Measurements from ENCODE around the gene ECHS1. TPM values are rescaled to one million over a fixed set of nuclear protein-coding genes. Genes with fewer than 3 reads are reported as not detected.
A peak's percentile ranks its signal among the peaks of the same experiment; 100 is the strongest.
"Not testable (repeated sequence)": the region's sequence is repeated elsewhere in the genome, so short reads cannot be mapped to it uniquely, and the experiment has no call there.

The ECHS1 gene
- total RNA-seq, 2 experiments from 2014 or later = 47.0 to 48.5 TPM

DNA sequence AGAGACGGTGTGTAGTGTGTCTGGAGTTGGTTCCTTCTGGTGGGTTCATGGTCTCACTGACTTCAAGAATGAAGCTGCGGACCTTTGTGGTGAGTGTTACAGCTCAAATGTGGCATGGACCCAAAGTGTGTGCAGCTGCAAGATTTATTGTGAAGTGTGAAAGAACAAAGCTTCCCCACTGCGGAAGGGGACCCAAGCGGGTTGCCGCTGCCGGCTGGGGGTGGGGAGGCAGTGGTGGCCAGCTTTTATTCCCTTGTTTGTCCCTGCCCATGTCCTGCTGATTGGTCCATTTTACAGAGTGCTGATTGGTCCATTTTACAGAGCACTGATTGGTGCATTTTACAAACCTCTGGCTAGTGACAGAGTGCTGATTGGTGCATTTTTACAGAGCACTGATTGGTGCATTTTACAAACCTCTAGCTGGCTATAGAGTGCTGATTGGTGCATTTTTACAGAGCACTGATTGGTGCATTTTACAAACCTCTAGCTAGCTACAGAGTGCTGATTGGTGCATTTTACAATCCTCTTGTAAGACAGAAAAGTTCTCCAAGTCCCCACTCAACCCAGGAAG, 52.2 kb downstream of the ECHS1 start:
- H3K4me3 Mint-ChIP-seq; H3K36me3 Mint-ChIP-seq (ENCODE audit: low read depth); H3K27ac Mint-ChIP-seq; DNase-seq; H3K9me3 Mint-ChIP-seq (ENCODE audit: insufficient read depth); H3K4me1 Mint-ChIP-seq (ENCODE audit: low read depth); ATAC-seq; POLR2A ChIA-PET: not testable (repeated sequence)
- H3K27me3 Mint-ChIP-seq (ENCODE audit: low read depth) = peaks cover 16% of the 10 kb centered on the region
- CTCF ChIA-PET = interaction anchor here (0.8 to 2.0 kb wide), 2 partner anchors 9 to 13 kb away, joined by 3 to 9 read pairs; no protein-coding TSS in a partner anchor

DNA sequence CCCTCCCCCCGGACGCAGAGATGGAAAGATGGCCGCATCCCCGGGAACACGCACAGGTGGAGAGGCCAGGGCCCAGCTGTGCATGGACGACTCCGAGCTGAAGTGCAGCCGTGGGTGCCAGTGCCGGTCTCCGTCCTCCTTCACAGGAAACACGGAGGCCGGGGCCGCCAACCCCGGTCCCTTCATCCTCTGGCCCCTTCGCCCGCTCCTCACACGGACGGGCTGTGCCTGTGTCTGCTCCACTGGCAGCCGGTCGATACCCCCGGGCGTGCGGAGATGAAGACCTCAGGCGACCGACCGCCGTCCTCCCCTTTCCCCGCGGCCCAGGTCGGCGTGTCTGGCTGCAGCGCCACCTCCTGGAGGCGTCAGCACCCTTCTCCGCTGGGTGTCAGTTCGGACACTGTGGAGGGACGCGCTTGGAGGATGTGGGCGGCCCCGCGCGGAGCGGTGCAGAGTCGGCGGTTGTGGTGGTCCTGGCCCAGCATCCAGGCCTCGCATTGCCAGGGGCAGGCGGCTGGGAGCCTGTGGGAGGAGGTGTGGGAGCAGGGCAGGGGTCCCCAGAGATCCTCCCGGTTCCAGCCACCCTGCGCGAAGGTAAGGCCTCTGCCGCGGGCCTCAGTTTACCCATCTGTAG, 54.5 kb downstream of the ECHS1 start:
- Mint-ChIP-seq H3K27me3 (ENCODE audit: low read depth) (peaks cover 12% of the 10 kb centered on the region), H3K9me3 (ENCODE audit: insufficient read depth) (no peaks in the 10 kb centered on the region), H3K4me3 (peak overlapping the region; percentile 48), H3K27ac (no peak overlapping the region), H3K4me1 (ENCODE audit: low read depth) (peaks cover 4% of the 10 kb centered on the region), H3K36me3 (ENCODE audit: low read depth) (no peaks in the 10 kb centered on the region)
- ATAC-seq = peak; percentile 91
- ChIA-PET CTCF (interaction anchor here (1.0 kb wide), 1 partner anchor 11 kb away, joined by 3 read pairs; no protein-coding TSS in a partner anchor), POLR2A (interaction anchor here (0.6 kb wide), 1 partner anchor 143 kb away, joined by 3 read pairs; no protein-coding TSS in a partner anchor)
- DNase-seq = peak; percentile 74

DNA sequence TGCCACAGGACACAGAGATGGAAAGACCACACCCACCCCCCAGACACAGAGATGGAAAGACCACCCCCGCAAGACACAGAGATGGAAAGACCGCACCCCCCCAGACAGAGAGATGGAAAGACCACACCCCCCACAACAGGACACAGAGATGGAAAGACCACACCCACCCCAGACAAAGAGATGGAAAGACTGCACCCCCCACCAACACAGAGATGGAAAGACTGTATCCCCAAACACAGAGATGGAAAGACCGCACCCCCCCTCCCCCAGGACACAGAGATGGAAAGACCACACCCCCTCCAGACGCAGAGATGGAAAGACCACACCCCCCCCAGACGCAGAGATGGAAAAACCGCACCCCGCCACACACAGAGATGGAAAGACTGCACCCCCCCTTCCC, 56.4 kb downstream of the ECHS1 start:
- POLR2A ChIA-PET = no interaction called here
- Mint-ChIP-seq H3K36me3 (ENCODE audit: low read depth) (peaks cover 2% of the 10 kb centered on the region), H3K4me1 (ENCODE audit: low read depth) (peaks cover 4% of the 10 kb centered on the region), H3K4me3 (no peak overlapping the region), H3K27ac (no peak overlapping the region), H3K9me3 (ENCODE audit: insufficient read depth) (no peaks in the 10 kb centered on the region), H3K27me3 (ENCODE audit: low read depth) (peaks cover 10% of the 10 kb centered on the region)
- DNase-seq (no peak), ATAC-seq (no peak)
- CTCF ChIA-PET = interaction anchor here (3.0 kb wide), 1 partner anchor 13 kb away, joined by 14 read pairs; no protein-coding TSS in a partner anchor

DNA sequence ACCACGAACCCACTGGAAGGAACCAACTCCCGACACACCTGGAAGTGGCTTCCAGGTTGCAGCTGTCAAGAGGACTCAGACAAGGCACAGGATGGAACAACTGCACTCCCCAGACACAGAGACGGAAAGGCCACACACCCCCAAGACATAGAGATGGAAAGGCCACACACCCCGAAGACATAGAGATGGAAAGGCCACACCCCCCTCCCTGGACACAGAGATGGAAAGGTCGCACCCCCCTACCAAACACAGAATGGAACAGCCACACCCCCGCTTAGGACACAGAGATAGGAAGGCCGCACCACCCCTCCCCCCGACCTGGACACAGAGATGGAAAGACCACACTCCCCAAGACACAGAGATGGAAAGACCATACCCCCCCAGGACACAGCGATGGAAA, 56.9 kb downstream of the ECHS1 start:
- H3K27me3 Mint-ChIP-seq (ENCODE audit: low read depth) = peaks cover 10% of the 10 kb centered on the region
- no peak overlapping the region for H3K27ac Mint-ChIP-seq
- no peak overlapping the region for H3K4me3 Mint-ChIP-seq
- H3K4me1 Mint-ChIP-seq (ENCODE audit: low read depth) = peaks cover 4% of the 10 kb centered on the region
- H3K36me3 Mint-ChIP-seq (ENCODE audit: low read depth) = peaks cover 6% of the 10 kb centered on the region
- CTCF ChIA-PET = interaction anchor here (1.6 to 3.0 kb wide), 2 partner anchors 10 to 13 kb away, joined by 5 to 14 read pairs; no protein-coding TSS in a partner anchor
- POLR2A ChIA-PET = no interaction called here
- no peaks in the 10 kb centered on the region for H3K9me3 Mint-ChIP-seq (ENCODE audit: insufficient read depth)
- no peak for DNase-seq
- peak; percentile 3 for ATAC-seq

DNA sequence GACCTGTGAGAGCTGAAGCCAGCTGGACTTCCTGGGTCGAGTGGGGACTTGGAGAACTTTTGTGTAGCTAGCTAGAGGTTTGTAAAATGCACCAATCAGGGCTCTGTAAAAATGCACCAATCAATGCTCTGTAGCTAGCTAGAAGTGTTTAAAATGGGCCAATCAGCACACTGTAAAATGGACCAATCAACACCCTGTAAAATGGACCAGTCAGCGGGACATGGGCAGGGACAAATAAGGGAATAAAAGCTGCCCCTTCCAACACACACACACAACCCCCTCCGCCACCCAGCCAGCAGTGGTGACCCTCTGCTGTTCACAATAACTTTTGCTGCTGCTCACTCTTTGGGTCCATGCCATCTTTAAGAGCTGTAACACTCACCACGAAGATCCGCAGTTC, 57.3 kb downstream of the ECHS1 start:
- no peak overlapping the region for H3K27ac Mint-ChIP-seq
- H3K9me3 Mint-ChIP-seq (ENCODE audit: insufficient read depth) = no peaks in the 10 kb centered on the region
- ATAC-seq = peak; percentile 5
- POLR2A ChIA-PET = no interaction called here
- CTCF ChIA-PET = interaction anchor here (1.6 to 3.0 kb wide), 2 partner anchors 9 to 14 kb away, joined by 5 to 14 read pairs; no protein-coding TSS in a partner anchor
- peaks cover 10% of the 10 kb centered on the region for H3K27me3 Mint-ChIP-seq (ENCODE audit: low read depth)
- H3K36me3 Mint-ChIP-seq (ENCODE audit: low read depth) = peaks cover 6% of the 10 kb centered on the region
- no peak for DNase-seq
- H3K4me3 Mint-ChIP-seq = no peak overlapping the region
- peaks cover 4% of the 10 kb centered on the region for H3K4me1 Mint-ChIP-seq (ENCODE audit: low read depth)

DNA sequence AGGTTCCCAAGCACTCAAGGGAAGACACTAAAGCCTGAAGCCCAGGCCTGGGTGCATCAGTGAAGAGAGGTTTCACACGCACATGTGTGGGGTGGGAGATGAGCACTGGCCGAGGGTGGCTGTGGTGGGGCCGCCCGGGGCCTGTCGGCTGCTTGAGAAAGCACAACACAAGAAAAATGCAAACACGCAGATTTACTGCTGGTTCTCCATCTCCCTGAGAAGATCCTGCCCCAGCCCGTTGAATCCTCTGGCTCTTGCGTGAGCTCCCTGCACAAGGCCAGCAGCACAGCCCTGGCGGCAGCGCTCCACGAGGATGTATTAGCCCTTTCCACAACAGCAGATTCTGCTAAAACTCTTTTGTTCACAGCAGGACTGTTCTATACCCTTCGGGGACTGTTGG, 58.2 kb downstream of the ECHS1 start:
- no peak overlapping the region for H3K4me3 Mint-ChIP-seq
- no peaks in the 10 kb centered on the region for H3K9me3 Mint-ChIP-seq (ENCODE audit: insufficient read depth)
- ATAC-seq (no peak), DNase-seq (no peak)
- peaks cover 5% of the 10 kb centered on the region for H3K4me1 Mint-ChIP-seq (ENCODE audit: low read depth)
- peaks cover 7% of the 10 kb centered on the region for H3K27me3 Mint-ChIP-seq (ENCODE audit: low read depth)
- peaks cover 12% of the 10 kb centered on the region for H3K36me3 Mint-ChIP-seq (ENCODE audit: low read depth)
- no peak overlapping the region for H3K27ac Mint-ChIP-seq
- ChIA-PET CTCF (interaction anchor here (1.6 to 3.0 kb wide), 2 partner anchors 8 to 15 kb away, joined by 5 to 14 read pairs; no protein-coding TSS in a partner anchor), POLR2A (no interaction called here)

DNA sequence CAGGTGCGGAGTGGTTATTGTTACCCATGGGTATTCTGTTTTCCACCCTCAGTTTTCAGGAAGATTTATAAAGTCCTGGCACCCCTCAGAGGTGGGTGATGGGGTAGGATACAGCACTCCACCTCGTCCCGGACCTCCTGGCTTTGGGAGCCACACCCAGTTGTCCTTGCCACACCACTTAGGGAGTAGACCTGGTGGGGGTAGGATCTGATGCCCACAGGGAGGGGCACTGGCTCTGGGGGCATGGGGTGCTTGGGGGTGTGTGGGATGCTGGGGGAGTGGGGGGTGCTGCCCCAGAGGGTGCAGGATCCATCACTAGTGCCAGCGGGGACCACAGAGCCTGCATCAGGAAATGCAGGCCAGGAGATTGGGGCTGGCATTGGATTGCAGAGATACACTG, 60.0 kb downstream of the ECHS1 start:
- Mint-ChIP-seq H3K9me3 (ENCODE audit: insufficient read depth) (no peaks in the 10 kb centered on the region), H3K27me3 (ENCODE audit: low read depth) (no peaks in the 10 kb centered on the region), H3K27ac (no peak overlapping the region), H3K36me3 (ENCODE audit: low read depth) (peaks cover 15% of the 10 kb centered on the region), H3K4me3 (no peak overlapping the region), H3K4me1 (ENCODE audit: low read depth) (peaks cover 5% of the 10 kb centered on the region)
- ATAC-seq (no peak), DNase-seq (no peak)
- POLR2A ChIA-PET = no interaction called here
- CTCF ChIA-PET = no interaction called here

DNA sequence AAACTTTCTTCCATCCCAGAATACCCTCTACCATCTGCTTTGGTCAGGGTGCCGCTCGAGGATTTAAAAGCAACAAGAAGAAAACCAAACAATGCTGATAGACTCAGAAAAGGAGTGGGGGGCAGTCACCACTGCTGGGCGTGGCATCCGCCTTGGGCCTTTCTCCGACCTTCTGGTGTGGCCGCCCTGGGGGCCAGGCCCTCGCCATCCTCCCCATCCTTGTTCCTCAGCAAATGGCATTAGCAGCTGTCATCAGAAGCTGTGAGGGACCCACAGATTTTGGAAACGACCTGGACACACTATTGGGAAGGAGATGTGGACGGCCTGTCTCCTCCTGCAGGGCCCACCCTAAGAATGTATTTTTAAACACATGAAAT, 60.4 kb downstream of the ECHS1 start:
- ATAC-seq = no peak
- Mint-ChIP-seq H3K36me3 (ENCODE audit: low read depth) (peaks cover 17% of the 10 kb centered on the region), H3K4me1 (ENCODE audit: low read depth) (peaks cover 7% of the 10 kb centered on the region), H3K4me3 (no peak overlapping the region), H3K27ac (no peak overlapping the region), H3K27me3 (ENCODE audit: low read depth) (no peaks in the 10 kb centered on the region), H3K9me3 (ENCODE audit: insufficient read depth) (no peaks in the 10 kb centered on the region)
- DNase-seq = no peak
- POLR2A ChIA-PET = no interaction called here
- CTCF ChIA-PET = no interaction called here

Small RNA genes within 50 kb of the gene (microRNA-seq; reads per million reads assigned to microRNA genes)
- not detected for gene MIR3944

Other genes starting within 250 kb of the ECHS1 start
- under 1 TPM; 0.21 to 0.32 TPM for gene KNDC1, start 213.1 kb downstream of the ECHS1 start, total RNA-seq
- not detected for gene UTF1, start 143.1 kb downstream of the ECHS1 start, total RNA-seq
- gene VENTX, start 135.5 kb downstream of the ECHS1 start, total RNA-seq = not detected
- gene ADAM8, start 96.5 kb downstream of the ECHS1 start, total RNA-seq = 10 to 100 TPM; 69.9 to 75.5 TPM
- gene TUBGCP2, start 64.5 kb downstream of the ECHS1 start, total RNA-seq = 10 to 100 TPM; 53.5 to 59.0 TPM
- 10 to 100 TPM; 61.4 to 62.6 TPM for gene ZNF511, start 64.4 kb downstream of the ECHS1 start, total RNA-seq
- gene CALY, start 36.5 kb downstream of the ECHS1 start, total RNA-seq = not detected
- gene PRAP1, start 26.0 kb downstream of the ECHS1 start, total RNA-seq = not detected
- 10 to 100 TPM; 12.4 to 13.4 TPM for gene FUOM, start 15.3 kb downstream of the ECHS1 start, total RNA-seq
- 1 to 10 TPM; 5.8 to 6.5 TPM for gene PAOX, start 5.9 kb upstream of the ECHS1 start, total RNA-seq
- 10 to 100 TPM; 51.8 to 54.8 TPM for gene MTG1, start 20.8 kb upstream of the ECHS1 start, total RNA-seq
- not detected for gene SPRN, start 51.3 kb upstream of the ECHS1 start, total RNA-seq
- gene SCART1, start 80.6 kb upstream of the ECHS1 start, total RNA-seq = 1 to 10 TPM; 2.0 to 2.7 TPM
- gene CYP2E1, start 154.0 kb upstream of the ECHS1 start, total RNA-seq = under 1 TPM in 1 of 2 experiments, not detected in 1; 0.13 TPM
- gene SYCE1, start 192.2 kb upstream of the ECHS1 start, total RNA-seq = under 1 TPM in 1 of 2 experiments, not detected in 1; 0.21 TPM

Measured in activated CD8-positive, alpha-beta T cell treated with anti-CD3 and anti-CD28 coated beads, Interleukin-2, amount 10 ng/mL, durations not matched to agents 7 days and 5 days (primary cell).